SHP77 (cell line): ENCODE data around the gene PLA2G6.

Source experiments
- DNase-seq, 2 experiments: peaks; one replicate each; lab custom pipeline; 2025; lab: John Stamatoyannopoulos, UW

PLA2G6 gene

GRCh38 chr22:38109371-38110001 lies 72.1 kb downstream of the PLA2G6 start:
- no peak for DNase-seq

DNA sequence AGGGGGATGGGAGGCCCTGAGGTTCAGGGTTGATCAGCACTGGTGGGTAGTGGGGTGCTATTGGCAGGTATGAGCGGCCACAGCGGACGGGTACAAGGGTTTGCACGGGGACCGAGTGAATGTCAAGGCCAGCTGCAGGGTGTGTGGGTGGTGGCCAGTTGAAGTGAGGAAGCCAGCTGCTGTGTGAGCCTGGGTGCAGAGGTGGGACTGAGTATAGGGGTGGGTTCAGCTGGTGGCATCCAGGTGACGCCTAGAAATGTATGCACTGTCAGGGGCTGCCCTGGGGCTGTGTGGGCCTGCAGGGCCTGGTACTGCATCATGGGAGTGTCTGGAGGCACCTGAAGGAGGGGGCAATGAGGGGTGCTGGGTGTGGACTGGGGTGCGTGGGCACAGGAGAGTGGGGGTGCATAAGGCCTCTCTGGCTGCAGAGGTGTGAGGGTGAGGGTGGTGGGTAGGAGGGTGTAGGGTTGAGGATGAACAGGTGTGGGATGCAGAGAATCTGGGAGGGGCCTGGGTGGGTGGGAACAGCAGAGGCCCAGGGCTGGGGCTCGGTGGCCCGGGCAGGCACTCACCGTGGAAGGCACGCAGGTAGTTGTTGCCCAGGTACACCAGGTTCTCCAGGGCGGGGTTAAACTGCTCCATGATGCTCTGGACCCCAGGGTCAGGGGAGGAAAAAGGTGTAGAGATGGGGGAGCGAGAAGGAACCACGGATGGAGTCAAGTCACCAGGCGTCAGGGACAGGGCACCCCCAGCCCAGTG lies 72.9 kb downstream of the PLA2G6 start:
- no peak for DNase-seq

GRCh38 chr22:38107692-38108515 lies 73.7 kb downstream of the PLA2G6 start:
- no peak for DNase-seq

DNA sequence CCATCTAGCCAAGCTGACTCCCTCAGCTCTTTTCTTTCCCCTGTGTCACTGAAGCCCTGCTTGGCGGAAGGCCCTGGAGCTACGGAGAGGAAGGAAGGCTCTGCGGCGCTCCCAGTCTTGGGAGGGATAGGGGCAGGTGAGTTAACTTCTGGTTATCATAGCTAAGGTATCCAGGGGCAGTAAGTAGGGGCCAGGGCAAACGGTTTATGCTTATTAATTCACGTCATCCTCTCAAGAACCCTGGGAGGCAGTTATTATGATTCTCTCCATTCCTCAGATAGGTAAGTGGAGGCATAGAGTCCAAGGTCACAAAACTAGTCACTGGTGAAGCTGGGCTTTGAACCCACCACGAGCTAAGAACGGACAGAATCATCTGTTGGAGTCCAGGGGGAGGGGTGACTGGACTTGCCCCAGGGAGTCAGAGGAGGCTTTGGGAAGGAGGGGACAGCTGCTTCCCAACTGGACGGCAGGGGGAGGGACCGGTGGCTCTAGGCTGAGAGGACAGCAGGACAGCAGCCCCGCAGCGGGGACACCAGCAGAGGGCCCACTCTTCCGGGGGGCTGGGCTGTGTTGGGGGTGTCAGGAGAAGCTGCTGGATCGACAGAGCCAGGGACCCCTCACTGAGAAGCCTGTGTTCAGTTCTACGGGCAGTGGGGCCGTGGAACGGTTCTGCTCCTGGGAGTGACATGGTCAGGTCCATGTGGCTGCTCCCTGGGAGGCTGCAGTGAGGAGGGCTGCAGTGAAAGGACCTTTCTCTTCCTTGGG lies 74.6 kb downstream of the PLA2G6 start:
- no peak for DNase-seq

DNA sequence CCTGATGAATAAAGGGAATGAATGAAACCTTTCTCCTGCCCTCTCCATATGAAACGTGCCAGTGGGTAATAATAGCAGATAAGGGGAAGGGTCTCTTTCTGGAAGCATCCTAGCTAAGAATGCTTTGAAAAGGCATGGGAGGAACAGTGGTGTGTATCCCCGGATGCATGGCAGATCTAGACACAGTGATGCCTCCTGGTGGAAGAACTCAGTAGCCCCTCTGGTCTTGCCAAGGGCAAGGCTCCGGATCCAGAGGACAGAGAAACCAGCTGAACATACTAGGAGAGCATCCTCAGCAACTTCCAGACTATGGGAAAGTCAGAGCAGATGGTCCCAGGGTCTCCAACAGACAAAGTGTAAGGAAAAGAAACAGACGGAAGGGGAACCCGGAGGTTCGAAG lies 77.5 kb downstream of the PLA2G6 start:
- no peak for DNase-seq

DNA sequence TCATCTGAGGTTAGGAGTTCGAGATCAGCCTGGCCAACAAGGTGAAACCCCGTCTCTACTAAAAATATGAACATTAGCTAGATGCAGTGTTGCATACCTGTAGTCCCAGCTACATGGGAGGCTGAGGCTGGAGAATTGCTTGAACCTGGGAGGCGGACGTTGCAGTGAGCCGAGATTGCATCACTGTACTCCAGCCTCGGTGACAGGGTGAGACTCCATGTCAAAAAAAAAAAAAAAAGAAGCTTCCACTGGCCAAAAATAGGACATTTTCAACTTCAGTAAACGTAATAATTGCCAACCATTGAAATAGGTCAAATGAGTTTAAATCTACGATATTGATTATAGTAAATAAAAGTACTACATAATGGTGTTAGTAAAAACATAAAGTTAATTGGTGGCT lies 78.0 kb downstream of the PLA2G6 start:
- no peak for DNase-seq

- DNase-seq, result no peak
These were observed 83.0 kb downstream of the PLA2G6 start for GRCh38 chr22:38098410-38099249.

- no peak for DNase-seq
These were observed 83.8 kb downstream of the PLA2G6 start for GRCh38 chr22:38097557-38098409.

- DNase-seq, result no peak
These were observed 84.6 kb downstream of the PLA2G6 start for GRCh38 chr22:38097058-38097457.

DNA sequence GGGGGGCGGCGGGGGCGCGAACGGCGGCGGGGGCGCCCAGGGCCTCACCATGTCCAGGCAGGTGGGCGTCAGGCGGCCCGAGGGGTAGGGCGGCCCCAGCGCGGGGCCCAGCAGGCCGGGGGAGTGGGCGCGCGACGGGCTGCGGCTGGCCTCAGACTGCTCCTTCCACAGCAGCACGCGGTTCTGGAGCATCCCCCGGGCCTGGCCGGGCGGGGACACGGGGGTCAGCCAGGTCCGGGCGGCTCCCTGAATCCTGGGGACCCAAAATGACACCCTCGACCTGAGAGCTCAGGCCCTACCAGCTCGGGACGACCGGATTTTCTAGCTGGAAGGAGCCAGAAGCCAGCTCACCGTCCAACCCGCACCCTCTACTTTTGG lies 92.2 kb downstream of the PLA2G6 start:
- no peak for DNase-seq

GRCh38 chr22:38088629-38089473 lies 92.8 kb downstream of the PLA2G6 start:
- no peak for DNase-seq

GRCh38 chr22:38087855-38088254 lies 93.8 kb downstream of the PLA2G6 start:
- no peak for DNase-seq

- DNase-seq, result no peak
These were observed 94.7 kb downstream of the PLA2G6 start for GRCh38 chr22:38086942-38087341.

GRCh38 chr22:38086001-38086845 lies 95.4 kb downstream of the PLA2G6 start:
- DNase-seq, result no peak

- DNase-seq, result no peak
These were observed 96.1 kb downstream of the PLA2G6 start for GRCh38 chr22:38085501-38085900.

DNA sequence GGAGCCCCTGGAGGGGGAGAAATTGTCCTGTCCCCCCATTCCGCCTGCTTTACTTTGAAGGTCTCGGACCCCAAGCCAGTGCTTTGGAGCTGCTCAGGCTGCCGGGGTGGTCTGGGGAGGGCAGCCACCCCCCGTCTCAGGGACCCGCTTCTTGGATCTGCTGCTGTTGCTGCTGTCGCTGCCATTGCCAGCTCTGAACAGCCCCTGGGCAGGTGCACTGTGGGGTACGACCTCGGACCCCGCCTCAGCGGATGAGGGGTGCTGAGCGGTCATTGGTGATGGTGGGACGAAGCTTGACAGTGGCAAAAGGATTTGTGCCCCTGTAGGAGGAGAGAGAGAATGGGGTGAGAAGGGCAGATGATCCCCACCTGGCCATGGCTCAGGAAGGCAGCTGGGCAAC lies 96.6 kb downstream of the PLA2G6 start:
- DNase-seq, result no peak

DNA sequence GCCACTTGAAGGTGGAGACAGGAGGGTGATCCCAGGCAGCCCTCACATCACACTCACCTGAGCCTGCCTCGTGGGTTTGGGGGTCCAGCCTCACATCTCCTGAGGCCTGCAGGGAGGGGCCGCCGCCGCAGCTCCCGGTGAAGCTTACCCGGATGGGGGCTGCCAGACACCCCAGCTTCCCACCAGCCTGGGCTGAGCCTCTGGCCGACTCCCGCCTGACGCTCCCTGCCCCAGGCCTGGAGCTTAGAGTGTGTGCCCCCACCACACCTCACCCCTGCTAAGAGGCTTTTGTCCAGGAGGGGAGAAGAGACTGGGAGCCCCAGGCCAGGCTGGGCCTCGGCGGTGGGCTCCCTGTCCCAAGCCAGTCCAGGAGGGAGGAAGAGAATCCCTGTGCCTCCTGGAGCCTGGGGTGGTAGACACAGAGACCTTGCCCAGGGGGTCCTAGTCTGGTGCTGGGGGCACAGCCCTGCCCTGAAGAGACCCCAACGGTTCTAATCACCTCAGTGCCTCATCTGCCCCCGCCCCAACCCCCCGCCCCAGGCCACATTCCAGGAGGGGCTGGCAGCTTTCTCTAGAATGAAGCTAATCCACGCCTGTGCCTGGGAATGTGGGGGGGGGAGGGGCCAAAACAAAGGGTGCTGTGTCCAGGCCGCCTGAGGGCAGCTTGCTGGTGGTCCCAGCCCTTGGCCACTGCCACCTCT lies 97.5 kb downstream of the PLA2G6 start, which contains the start of gene SLC16A8:
TSS of gene SLC16A8 (minus strand) at position 254 of the 701 bp plus-strand sequence. CDS start 1,311 bp downstream, outside the sequence.
- no peak for DNase-seq
